Retina (tissue), 1 donor: ENCODE results near the gene TNFSF9.
"Not testable (repeated sequence)": the region's sequence is repeated elsewhere in the genome, so short reads cannot be mapped to it uniquely, and the experiment has no call there.

Experiments
- DNase-seq: peaks from one replicate; pipeline ENCODE4 v3.0.0-alpha.2; 2016

TNFSF9 gene

DNA sequence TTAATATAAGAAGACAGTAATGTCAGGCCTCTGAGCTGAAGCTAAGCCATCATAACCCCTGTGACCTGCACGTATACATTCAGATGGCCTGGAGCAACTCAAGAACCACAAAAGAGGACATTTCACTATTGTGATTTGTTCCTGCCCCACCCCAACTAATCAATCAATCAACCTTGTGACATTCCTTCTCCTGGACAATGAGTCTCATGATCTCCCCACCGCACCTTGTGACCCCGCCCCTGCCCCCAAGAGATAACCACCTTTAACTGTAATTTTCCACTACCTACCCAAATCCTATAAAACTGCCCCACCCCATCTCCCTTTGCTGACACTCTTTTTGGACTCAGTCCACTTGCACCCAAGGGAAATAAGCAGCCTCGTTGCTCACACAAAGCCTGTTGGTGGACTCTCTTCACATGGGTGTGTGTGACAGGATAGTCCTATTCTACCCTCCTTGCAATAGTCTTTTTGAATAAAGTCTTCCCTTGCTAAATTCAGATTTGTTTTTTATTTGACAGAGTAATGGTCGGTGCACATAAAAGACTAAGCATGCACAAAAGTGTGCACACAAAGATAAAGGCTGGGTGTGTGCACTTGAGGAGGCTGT lies 46.1 kb downstream of the TNFSF9 start:
- no peak for DNase-seq

DNA sequence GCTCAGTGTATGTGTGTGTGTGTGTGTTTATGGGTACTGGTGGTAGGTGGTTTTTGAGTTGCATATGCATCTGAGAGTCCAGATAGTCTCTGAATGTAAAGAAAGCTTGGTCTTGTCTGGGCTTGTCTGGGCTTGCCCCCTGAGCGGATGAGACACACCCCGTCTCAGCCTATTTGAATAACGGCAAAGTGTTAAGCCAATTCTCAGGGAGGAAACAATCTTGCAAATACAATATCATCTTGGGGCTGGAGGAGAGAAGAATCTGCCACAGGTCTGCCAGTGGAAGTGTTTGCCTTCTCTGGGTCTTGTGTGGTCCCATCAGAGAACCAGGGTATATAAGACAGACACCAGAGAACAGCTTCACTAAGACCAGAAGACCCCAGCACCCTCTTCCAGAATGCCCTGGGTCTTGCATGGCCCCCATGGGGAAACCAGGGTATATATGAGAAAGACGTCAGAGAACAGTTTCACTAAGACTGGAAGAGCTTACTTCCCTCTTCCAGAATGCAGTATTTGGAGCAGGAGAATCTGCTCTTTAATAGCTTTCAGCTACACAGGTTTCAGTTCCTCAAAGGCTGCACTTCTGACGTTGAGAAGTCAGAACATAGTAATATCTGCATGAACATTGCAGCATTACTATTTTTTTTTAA lies 46.8 kb downstream of the TNFSF9 start:
- DNase-seq: no peak

DNA sequence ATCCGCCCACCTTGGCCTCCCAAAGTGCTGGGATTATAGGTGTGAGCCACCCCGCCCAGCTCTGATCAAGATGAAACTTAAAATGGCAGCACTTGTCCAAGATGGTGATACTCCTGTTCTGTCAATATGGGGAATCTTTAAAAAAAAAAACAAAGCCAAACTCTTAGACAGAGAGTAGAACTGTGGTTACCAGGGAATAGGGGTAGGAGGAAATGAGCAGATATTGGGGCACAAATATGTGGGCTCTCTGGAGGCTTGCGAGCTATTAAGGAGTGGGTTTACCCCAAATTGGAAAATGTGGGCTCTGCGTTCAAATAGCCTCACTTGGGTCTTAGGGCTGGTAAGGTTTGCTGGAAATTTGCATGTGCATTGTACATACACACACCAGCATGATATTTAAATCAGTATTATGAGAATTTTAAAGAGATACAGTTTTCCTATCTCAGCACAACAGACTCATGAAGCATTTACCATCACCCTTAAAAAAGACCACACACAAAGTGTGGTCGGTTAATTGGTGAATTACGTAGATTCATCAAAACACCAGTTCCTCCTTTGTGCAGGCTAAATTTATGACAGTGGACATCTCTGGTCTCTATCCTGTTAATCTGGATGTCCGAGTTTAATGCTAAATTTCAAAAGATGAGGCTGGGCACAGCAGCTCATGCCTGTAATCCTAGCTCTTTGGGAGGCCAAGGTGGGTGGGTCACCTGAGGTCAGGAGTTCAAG lies 48.8 kb downstream of the TNFSF9 start:
- no peak for DNase-seq

DNA sequence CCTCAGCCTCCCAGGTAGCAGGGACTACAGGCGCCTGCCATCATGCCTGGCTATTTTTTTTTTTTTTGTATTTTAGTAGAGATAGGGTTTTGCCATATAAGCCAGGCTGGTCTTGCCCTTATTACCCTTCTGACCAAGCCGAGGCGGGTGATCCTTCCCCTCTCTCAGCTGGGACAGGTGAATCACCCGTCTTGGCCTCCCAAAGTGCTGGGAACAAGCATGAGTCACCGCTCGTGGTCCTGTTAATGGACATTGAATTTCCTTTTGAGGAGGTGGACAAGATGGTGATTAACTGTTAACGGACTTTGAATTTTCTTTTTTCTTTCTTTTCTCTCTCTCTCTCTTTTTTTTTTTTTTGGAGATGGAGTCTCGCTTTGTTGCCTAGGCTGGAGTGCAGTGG lies 49.5 kb downstream of the TNFSF9 start:
- DNase-seq: no peak

DNA sequence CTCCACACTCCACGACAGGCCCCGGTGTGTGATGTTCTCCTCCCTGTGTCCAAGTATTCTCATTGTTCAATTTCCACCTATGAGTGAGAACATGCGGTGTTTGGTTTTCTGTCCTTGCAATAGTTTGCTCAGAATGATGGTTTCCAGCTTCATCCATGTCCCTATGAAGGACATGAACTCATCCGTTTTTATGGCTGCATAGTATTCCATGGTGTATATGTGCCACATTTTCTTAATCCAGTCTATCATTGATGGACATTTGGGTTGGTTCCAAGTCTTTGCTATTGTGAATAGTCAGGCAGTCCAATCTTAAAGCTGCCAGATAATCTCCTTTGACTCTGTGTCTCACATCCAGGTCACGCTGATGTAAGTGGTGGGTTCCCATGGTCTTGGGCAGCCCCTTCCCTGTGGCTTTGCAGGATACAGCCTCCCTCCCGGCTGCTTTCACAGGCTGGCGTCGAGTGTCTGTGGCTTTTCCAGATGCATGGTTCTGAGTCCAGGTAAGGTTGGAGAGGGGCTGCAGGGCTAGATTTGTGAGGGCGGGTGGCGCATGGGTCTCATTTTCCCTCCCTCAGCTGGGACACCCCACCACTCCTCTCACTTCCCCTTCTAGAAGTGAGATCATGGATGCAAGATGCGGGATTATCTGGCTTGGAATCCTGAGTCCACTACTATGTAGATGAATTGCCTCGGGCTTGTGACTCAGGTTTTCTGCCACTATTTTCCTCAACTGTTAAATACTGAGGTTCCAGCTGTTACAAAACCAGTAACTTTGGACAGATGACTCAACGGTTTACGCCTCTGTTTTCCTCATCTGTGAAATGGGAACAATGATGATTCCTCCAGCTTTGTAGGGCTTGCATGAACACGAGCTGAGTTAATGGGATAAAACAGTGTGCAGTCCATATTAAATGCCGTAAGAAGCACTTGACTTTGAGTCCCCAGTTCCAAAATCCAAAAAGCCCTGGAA lies 52.0 kb downstream of the TNFSF9 start:
- not testable (repeated sequence) for DNase-seq
